ENCODE measurements around the gene RAD51. TPM values are rescaled to one million over a fixed set of nuclear protein-coding genes. Genes with fewer than 3 reads are reported as not detected.

Gene RAD51
- total RNA-seq, 1 donor from 2014 or later: 13.2 TPM

DNA sequence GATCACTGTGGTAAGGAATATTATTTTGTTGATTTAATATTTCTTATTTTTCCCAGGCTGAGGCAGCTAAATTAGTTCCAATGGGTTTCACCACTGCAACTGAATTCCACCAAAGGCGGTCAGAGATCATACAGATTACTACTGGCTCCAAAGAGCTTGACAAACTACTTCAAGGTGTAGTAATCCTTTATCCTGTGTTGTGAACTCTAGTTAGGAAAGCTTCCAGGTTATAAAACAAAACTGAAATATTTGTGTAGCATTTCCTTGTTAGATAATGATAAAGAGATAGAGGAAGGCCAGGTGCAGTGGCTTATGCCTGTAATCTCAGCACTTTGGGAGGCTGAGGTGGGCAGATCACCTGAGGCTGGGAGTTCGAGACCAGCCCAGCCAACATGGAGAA, 11.1 kb downstream of the RAD51 start:
- Mint-ChIP-seq H3K27me3 (no peaks in the 10 kb centered on the region), H3K27ac (no peak overlapping the region), H3K9me3 (ENCODE audit: low read depth) (no peaks in the 10 kb centered on the region), H3K4me3 (ENCODE audit: low read depth) (no peak overlapping the region), H3K36me3 (ENCODE audit: insufficient read depth) (peaks cover 11% of the 10 kb centered on the region), H3K4me1 (ENCODE audit: low read depth) (no peaks in the 10 kb centered on the region)
- TF ChIP-seq, protein P1, sequence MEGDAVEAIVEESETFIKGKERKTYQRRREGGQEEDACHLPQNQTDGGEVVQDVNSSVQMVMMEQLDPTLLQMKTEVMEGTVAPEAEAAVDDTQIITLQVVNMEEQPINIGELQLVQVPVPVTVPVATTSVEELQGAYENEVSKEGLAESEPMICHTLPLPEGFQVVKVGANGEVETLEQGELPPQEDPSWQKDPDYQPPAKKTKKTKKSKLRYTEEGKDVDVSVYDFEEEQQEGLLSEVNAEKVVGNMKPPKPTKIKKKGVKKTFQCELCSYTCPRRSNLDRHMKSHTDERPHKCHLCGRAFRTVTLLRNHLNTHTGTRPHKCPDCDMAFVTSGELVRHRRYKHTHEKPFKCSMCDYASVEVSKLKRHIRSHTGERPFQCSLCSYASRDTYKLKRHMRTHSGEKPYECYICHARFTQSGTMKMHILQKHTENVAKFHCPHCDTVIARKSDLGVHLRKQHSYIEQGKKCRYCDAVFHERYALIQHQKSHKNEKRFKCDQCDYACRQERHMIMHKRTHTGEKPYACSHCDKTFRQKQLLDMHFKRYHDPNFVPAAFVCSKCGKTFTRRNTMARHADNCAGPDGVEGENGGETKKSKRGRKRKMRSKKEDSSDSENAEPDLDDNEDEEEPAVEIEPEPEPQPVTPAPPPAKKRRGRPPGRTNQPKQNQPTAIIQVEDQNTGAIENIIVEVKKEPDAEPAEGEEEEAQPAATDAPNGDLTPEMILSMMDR (IDR thresholded peaks at IDR 0.05; ENCODE audit: unreplicated experiment): no peak
- no peak for DNase-seq (ENCODE audit: low spot score, unreplicated experiment)

DNA sequence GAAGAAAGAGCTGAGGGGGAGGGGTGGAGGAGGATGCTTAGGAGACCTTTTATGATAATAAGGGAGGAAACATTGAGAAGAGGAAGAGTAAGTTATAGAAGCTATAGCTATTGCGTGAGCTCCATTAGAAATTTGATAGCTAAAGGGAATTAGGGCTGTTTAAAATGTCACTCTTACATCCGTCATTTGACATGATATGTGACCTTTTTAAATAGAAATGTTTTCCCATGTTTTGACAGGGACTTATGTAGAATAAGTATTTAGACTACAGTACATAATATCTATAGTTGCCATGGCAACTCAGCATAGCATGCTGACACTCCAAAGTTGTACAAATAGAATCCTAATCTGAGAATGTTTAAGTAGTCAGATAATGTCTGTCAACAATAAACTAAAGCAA, 19.2 kb downstream of the RAD51 start:
- Mint-ChIP-seq H3K27me3 (no peaks in the 10 kb centered on the region), H3K4me1 (ENCODE audit: low read depth) (peaks cover 2% of the 10 kb centered on the region), H3K9me3 (ENCODE audit: low read depth) (no peaks in the 10 kb centered on the region), H3K4me3 (ENCODE audit: low read depth) (no peak overlapping the region), H3K27ac (no peak overlapping the region), H3K36me3 (ENCODE audit: insufficient read depth) (peaks cover 13% of the 10 kb centered on the region)
- TF ChIP-seq, protein P1 (IDR thresholded peaks at IDR 0.05; ENCODE audit: unreplicated experiment): no peak
- DNase-seq (ENCODE audit: low spot score, unreplicated experiment): no peak

DNA sequence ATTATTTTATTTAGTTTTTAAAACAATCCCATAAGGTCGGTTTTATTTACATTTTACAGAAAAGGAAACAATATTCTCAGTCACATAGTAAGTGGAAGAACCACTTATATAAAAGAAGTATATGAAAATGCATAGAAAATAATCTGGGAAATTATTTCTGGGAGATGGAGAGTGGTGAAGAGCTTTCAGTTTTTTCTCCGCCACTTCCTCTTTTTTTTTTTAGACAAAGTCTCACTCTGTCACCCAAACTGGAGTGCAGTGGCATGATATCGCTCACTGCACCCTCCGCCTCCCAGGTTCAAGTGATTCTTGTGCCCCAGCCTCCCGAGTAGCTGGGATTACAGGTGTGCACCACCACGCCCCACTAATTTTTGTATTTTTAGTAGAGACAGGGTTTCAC, 21.2 kb downstream of the RAD51 start:
- no peak overlapping the region for H3K27ac Mint-ChIP-seq
- peaks cover 2% of the 10 kb centered on the region for H3K4me1 Mint-ChIP-seq (ENCODE audit: low read depth)
- no peaks in the 10 kb centered on the region for H3K9me3 Mint-ChIP-seq (ENCODE audit: low read depth)
- H3K36me3 Mint-ChIP-seq (ENCODE audit: insufficient read depth): peaks cover 7% of the 10 kb centered on the region
- DNase-seq (ENCODE audit: low spot score, unreplicated experiment): no peak
- H3K27me3 Mint-ChIP-seq: no peaks in the 10 kb centered on the region
- TF ChIP-seq, protein P1 (IDR thresholded peaks at IDR 0.05; ENCODE audit: unreplicated experiment): no peak
- H3K4me3 Mint-ChIP-seq (ENCODE audit: low read depth): no peak overlapping the region

DNA sequence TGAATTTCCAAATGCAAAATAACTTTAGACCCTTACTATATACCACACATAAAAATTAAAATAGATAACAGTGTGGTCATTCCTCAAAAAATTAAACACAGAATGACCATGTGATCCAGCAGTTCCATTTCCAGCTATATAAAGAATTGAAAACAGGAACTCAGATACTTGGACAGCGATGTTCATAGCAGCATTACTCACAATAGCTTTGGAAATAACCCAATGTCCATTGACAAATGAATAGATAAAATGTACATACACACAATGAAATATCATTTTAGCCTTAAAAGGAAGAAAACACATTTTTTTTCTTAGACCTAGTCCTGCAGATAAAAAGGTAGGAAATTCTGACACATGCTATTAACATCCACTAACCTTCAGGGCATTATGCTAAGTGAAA, 26.7 kb downstream of the RAD51 start:
- no peak overlapping the region for H3K27ac Mint-ChIP-seq
- no peaks in the 10 kb centered on the region for H3K4me1 Mint-ChIP-seq (ENCODE audit: low read depth)
- H3K4me3 Mint-ChIP-seq (ENCODE audit: low read depth): no peak overlapping the region
- no peaks in the 10 kb centered on the region for H3K36me3 Mint-ChIP-seq (ENCODE audit: insufficient read depth)
- H3K27me3 Mint-ChIP-seq: no peaks in the 10 kb centered on the region
- no peak for DNase-seq (ENCODE audit: low spot score, unreplicated experiment)
- TF ChIP-seq, protein P1 (IDR thresholded peaks at IDR 0.05; ENCODE audit: unreplicated experiment): no peak
- H3K9me3 Mint-ChIP-seq (ENCODE audit: low read depth): no peaks in the 10 kb centered on the region

DNA sequence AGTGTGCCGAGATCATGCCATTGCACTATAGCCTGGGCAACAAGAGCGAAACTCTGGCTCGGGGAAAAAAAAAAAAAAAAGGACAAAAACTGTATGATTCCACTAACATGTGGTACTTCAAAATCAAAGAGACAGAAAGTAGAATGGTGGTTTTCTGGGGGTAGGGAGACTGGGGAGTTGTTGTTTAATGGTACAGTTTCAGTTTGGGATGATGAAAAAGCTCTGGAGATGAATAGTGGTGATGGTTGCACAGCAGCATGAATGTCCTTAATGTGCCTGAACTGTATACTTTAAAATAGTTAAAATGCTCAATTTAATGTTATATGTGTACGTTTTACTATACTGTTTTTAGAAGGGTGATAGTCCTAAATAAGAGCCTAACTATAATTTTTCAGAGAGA, 27.4 kb downstream of the RAD51 start:
- peak overlapping the region; percentile 71 for H3K27ac Mint-ChIP-seq
- no peaks in the 10 kb centered on the region for H3K36me3 Mint-ChIP-seq (ENCODE audit: insufficient read depth)
- H3K9me3 Mint-ChIP-seq (ENCODE audit: low read depth): no peaks in the 10 kb centered on the region
- DNase-seq (ENCODE audit: low spot score, unreplicated experiment): no peak
- H3K4me3 Mint-ChIP-seq (ENCODE audit: low read depth): no peak overlapping the region
- no peaks in the 10 kb centered on the region for H3K4me1 Mint-ChIP-seq (ENCODE audit: low read depth)
- H3K27me3 Mint-ChIP-seq: no peaks in the 10 kb centered on the region
- TF ChIP-seq, protein P1 (IDR thresholded peaks at IDR 0.05; ENCODE audit: unreplicated experiment): no peak
